Measurements from ENCODE around the gene SLC25A21.

SLC25A21 gene

GRCh38 chr14:37045340-37046061, 126.9 kb downstream of the SLC25A21 start:
- no peak for DNase-seq (ENCODE audit: low read depth)

- no peak for DNase-seq (ENCODE audit: low read depth)
Observed at GRCh38 chr14:37037636-37038387, 134.6 kb downstream of the SLC25A21 start.

- no peak for DNase-seq (ENCODE audit: low read depth)
Observed at GRCh38 chr14:37036669-37037341, 135.6 kb downstream of the SLC25A21 start.

- DNase-seq (ENCODE audit: low read depth): no peak
Observed at GRCh38 chr14:37035401-37035800, 137.0 kb downstream of the SLC25A21 start.

GRCh38 chr14:37034410-37035285, 137.8 kb downstream of the SLC25A21 start:
- DNase-seq (ENCODE audit: low read depth): no peak

GRCh38 chr14:37032863-37033262, 139.5 kb downstream of the SLC25A21 start:
- no peak for DNase-seq (ENCODE audit: low read depth)

- no peak for DNase-seq (ENCODE audit: low read depth)
Observed at GRCh38 chr14:37027188-37027824, 145.1 kb downstream of the SLC25A21 start.

- DNase-seq (ENCODE audit: low read depth): no peak
Observed at GRCh38 chr14:37023875-37024565, 148.4 kb downstream of the SLC25A21 start.

GRCh38 chr14:37021390-37021789, 151.0 kb downstream of the SLC25A21 start:
- DNase-seq (ENCODE audit: low read depth): no peak

- no peak for DNase-seq (ENCODE audit: low read depth)
Observed at GRCh38 chr14:37019488-37019887, 152.9 kb downstream of the SLC25A21 start.

GRCh38 chr14:37018571-37019240, 153.7 kb downstream of the SLC25A21 start:
- no peak for DNase-seq (ENCODE audit: low read depth)

GRCh38 chr14:37013078-37013477, 159.3 kb downstream of the SLC25A21 start:
- DNase-seq (ENCODE audit: low read depth): no peak

GRCh38 chr14:36998686-36999085, 173.7 kb downstream of the SLC25A21 start:
- no peak for DNase-seq (ENCODE audit: low read depth)

GRCh38 chr14:36997843-36998242, 174.6 kb downstream of the SLC25A21 start:
- DNase-seq (ENCODE audit: low read depth): no peak

GRCh38 chr14:36996857-36997590, 175.4 kb downstream of the SLC25A21 start:
- no peak for DNase-seq (ENCODE audit: low read depth)

GRCh38 chr14:36996133-36996856, 176.1 kb downstream of the SLC25A21 start:
- DNase-seq (ENCODE audit: low read depth): no peak

GRCh38 chr14:36989806-36990205, 182.6 kb downstream of the SLC25A21 start:
- no peak for DNase-seq (ENCODE audit: low read depth)

GRCh38 chr14:36988989-36989388, 183.4 kb downstream of the SLC25A21 start:
- no peak for DNase-seq (ENCODE audit: low read depth)

GRCh38 chr14:36988568-36988967, 183.8 kb downstream of the SLC25A21 start:
- DNase-seq (ENCODE audit: low read depth): no peak
